ENCODE data around the gene OR10A7.

The OR10A7 gene

GRCh38 chr12:55250944-55251343 is 30.1 kb downstream of the OR10A7 start:
- no peaks in the 10 kb centered on the region for H3K27me3 ChIP-seq
- no peak for TF ChIP-seq CTCF (IDR thresholded peaks at IDR 0.05)
- intact Hi-C loops (cut with DNase I; ENCODE audit: low total_unique reads), result no loop called here
- H3K4me3 ChIP-seq, result no peak overlapping the region
- no peaks in the 10 kb centered on the region for H3K4me1 ChIP-seq
- H3K27ac ChIP-seq, result no peak overlapping the region
- H3K9me3 ChIP-seq, result no peaks in the 10 kb centered on the region
- DNase-seq, result no peak
- no peaks in the 10 kb centered on the region for H3K36me3 ChIP-seq

- TF ChIP-seq CTCF (IDR thresholded peaks at IDR 0.05), result no peak
- H3K36me3 ChIP-seq, result no peaks in the 10 kb centered on the region
- H3K27me3 ChIP-seq, result no peaks in the 10 kb centered on the region
- no peak overlapping the region for H3K27ac ChIP-seq
- H3K4me1 ChIP-seq, result no peaks in the 10 kb centered on the region
- H3K9me3 ChIP-seq, result no peaks in the 10 kb centered on the region
- intact Hi-C loops (cut with DNase I; ENCODE audit: low total_unique reads), result no loop called here
- DNase-seq, result no peak
- no peak overlapping the region for H3K4me3 ChIP-seq
These were observed 32.5 kb downstream of the OR10A7 start for GRCh38 chr12:55253281-55253680.

GRCh38 chr12:55256831-55257230 is 36.0 kb downstream of the OR10A7 start:
- no peaks in the 10 kb centered on the region for H3K36me3 ChIP-seq
- no peak overlapping the region for H3K27ac ChIP-seq
- no peak for DNase-seq
- no peak for TF ChIP-seq CTCF (IDR thresholded peaks at IDR 0.05)
- no peak overlapping the region for H3K4me3 ChIP-seq
- H3K27me3 ChIP-seq, result no peaks in the 10 kb centered on the region
- no peaks in the 10 kb centered on the region for H3K9me3 ChIP-seq
- H3K4me1 ChIP-seq, result no peaks in the 10 kb centered on the region
- intact Hi-C loops (cut with DNase I; ENCODE audit: low total_unique reads), result no loop called here

GRCh38 chr12:55258303-55258702 is 37.5 kb downstream of the OR10A7 start:
- Histone ChIP-seq H3K36me3 (no peaks in the 10 kb centered on the region), H3K9me3 (no peaks in the 10 kb centered on the region), H3K4me3 (no peak overlapping the region), H3K27ac (no peak overlapping the region), H3K27me3 (no peaks in the 10 kb centered on the region), H3K4me1 (no peaks in the 10 kb centered on the region)
- no peak for DNase-seq
- no peak for TF ChIP-seq CTCF (IDR thresholded peaks at IDR 0.05)
- intact Hi-C loops (cut with DNase I; ENCODE audit: low total_unique reads), result no loop called here
